Activated T-cell treated with anti-CD3 and anti-CD28 coated beads, Interleukin-2, amount 50 U/mL, for 24 hours (primary cell): Measurements from ENCODE around the gene RDX.
"Not testable (repeated sequence)": the region's sequence is repeated elsewhere in the genome, so short reads cannot be mapped to it uniquely, and the experiment has no call there.

Experiments
- DNase-seq: peaks from one replicate; pipeline ENCODE4 v3.0.0-alpha.2; 2020
- H3K27ac Mint-ChIP-seq: 2 replicates; pipeline ENCODE4 v1.8.0; 2020; ENCODE audit warnings: mild to moderate bottlenecking, mixed read lengths
- H3K27me3 Mint-ChIP-seq: 2 replicates; pipeline ENCODE4 v1.8.0; 2020; ENCODE audit warnings: mixed read lengths
- H3K36me3 Mint-ChIP-seq: 2 replicates; pipeline ENCODE4 v1.8.0; 2020; ENCODE audit warnings: low read depth, mixed read lengths
- H3K4me1 Mint-ChIP-seq: 2 replicates; pipeline ENCODE4 v1.8.0; 2020; ENCODE audit warnings: low read depth, mixed read lengths
- H3K4me3 Mint-ChIP-seq: 2 replicates; pipeline ENCODE4 v1.8.0; 2020; ENCODE audit warnings: mild to moderate bottlenecking, moderate library complexity, mixed read lengths
- H3K9me3 Mint-ChIP-seq: 2 replicates; pipeline ENCODE4 v1.8.0; 2020; ENCODE audit warnings: mixed read lengths

RDX gene

DNA sequence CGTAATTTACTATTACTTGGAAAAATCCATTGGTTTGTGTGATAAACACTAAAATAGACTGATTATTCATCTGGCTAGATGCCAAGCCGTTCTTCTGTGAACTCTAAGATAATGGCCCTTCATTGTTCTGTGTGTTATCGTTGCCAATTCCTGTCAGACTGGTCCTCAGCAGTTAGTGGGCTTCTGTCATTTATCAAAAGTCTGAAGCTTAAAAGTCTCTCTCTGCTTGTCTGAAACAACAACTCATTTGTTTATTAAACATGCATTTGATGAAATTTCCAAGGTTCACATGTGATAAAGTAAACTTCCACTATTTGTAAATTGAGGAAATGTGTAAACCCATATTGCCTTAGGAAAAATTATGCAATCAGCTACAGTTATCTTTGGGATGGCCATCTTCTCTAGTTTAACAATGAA is 21.1 kb upstream of the RDX start:
- Mint-ChIP-seq H3K9me3 (no peaks in the 10 kb centered on the region), H3K27ac (no peak overlapping the region), H3K4me3 (no peak overlapping the region), H3K4me1 (peaks cover under 1% of the 10 kb centered on the region), H3K27me3 (peaks cover 5% of the 10 kb centered on the region), H3K36me3 (no peaks in the 10 kb centered on the region)
- DNase-seq, result no peak

DNA sequence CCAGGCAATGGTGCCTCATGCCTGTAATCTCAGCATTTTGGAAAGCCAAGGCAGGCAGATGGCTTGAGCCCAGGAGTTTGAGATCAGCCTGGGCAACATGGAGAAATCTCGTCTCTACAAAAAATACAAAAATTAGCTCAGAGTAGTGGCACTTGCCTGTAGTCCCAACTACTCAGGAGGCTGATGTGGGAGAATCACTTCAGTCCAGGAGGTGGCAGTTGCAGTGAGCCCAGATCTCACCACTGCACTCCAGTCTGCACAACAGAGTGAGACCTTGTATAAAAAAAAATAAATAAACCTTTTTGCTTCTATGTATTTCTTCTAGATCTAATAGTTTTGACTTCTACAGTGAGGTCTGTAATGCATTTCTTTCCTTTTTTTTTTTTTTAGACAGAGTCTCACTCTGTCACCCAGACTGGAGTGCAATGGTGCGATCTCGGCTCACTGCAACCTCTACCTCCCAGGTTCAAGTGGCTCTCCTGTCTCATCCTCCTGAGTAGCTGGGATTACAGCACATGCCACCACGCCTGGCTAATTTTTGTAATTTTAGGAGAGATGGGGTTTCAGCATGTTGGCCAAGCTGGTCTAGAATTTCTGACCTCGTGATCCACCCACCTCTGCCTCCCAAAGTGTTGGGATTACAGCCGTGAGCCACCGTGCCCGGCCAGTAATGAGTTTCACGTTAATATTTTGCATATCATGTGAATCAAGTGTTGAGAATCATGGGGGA is 18.1 kb upstream of the RDX start:
- Mint-ChIP-seq H3K4me3 (no peak overlapping the region), H3K27me3 (peaks cover 5% of the 10 kb centered on the region), H3K4me1 (peaks cover 19% of the 10 kb centered on the region), H3K27ac (no peak overlapping the region), H3K36me3 (no peaks in the 10 kb centered on the region), H3K9me3 (no peaks in the 10 kb centered on the region)
- DNase-seq, result no peak

GRCh38 chr11:110312670-110313069 is 16.3 kb upstream of the RDX start:
- Mint-ChIP-seq H3K4me3 (no peak overlapping the region), H3K36me3 (no peaks in the 10 kb centered on the region), H3K4me1 (peaks cover 19% of the 10 kb centered on the region), H3K27ac (peak overlapping the region; percentile 91), H3K27me3 (peaks cover 5% of the 10 kb centered on the region), H3K9me3 (no peaks in the 10 kb centered on the region)
- DNase-seq, result no peak

DNA sequence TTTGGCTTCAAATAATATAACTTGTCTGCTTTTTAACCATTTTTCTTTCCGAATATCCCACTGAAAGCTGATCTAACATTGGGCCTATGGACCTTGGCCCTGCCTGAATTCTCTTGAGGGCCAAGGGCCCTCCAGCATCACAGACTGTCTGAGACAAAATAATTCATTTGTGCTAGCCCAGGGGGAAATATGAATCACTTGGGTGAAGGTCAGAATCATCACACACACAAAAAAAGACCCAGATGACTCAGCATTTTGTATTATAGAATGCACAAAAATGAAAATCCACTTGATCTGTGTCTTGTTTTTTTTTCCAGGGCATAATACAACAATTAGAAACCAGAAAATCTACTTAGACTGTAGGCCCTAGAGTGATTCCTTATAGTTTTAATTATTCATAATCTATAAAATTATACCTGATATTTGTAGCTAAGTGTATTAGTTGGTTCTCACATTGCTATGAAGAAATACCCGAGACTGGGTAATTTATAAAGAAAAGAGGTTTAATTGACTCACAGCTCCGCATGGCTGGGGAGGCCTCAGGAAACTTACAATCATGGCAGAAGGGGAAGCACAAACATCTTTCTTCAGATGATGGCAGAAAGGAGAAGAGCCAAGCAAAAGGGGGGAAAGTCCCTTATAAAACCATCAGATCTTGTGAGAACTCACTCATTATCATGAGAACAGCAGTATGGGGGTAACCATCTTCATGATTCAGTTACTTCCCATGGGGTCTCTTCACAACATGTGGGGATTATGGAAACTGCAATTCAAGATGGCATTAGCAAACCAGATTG is 15.6 kb upstream of the RDX start:
- Mint-ChIP-seq H3K27me3 (peaks cover 3% of the 10 kb centered on the region), H3K4me1 (peaks cover 19% of the 10 kb centered on the region), H3K36me3 (no peaks in the 10 kb centered on the region), H3K9me3 (no peaks in the 10 kb centered on the region), H3K4me3 (peak overlapping the region; percentile 31), H3K27ac (peak overlapping the region; percentile 91)
- DNase-seq, result no peak

GRCh38 chr11:110308071-110308470 is 11.7 kb upstream of the RDX start:
- peaks cover 24% of the 10 kb centered on the region for H3K4me1 Mint-ChIP-seq
- no peak overlapping the region for H3K27ac Mint-ChIP-seq
- no peak for DNase-seq
- H3K27me3 Mint-ChIP-seq, result no peaks in the 10 kb centered on the region
- no peaks in the 10 kb centered on the region for H3K36me3 Mint-ChIP-seq
- no peaks in the 10 kb centered on the region for H3K9me3 Mint-ChIP-seq
- no peak overlapping the region for H3K4me3 Mint-ChIP-seq

- not testable (repeated sequence) for H3K4me3 Mint-ChIP-seq, H3K36me3 Mint-ChIP-seq, H3K9me3 Mint-ChIP-seq, DNase-seq, H3K4me1 Mint-ChIP-seq, H3K27me3 Mint-ChIP-seq, H3K27ac Mint-ChIP-seq
Measured at GRCh38 chr11:110306019-110306388, 9.6 kb upstream of the RDX start.

GRCh38 chr11:110305169-110306018 is 9.0 kb upstream of the RDX start:
- H3K27me3 Mint-ChIP-seq, result no peaks in the 10 kb centered on the region
- no peaks in the 10 kb centered on the region for H3K36me3 Mint-ChIP-seq
- no peak overlapping the region for H3K4me3 Mint-ChIP-seq
- peaks cover 5% of the 10 kb centered on the region for H3K4me1 Mint-ChIP-seq
- no peaks in the 10 kb centered on the region for H3K9me3 Mint-ChIP-seq
- DNase-seq, result no peak
- no peak overlapping the region for H3K27ac Mint-ChIP-seq

GRCh38 chr11:110303414-110303826 is 7.0 kb upstream of the RDX start:
- Mint-ChIP-seq H3K36me3 (no peaks in the 10 kb centered on the region), H3K9me3 (peaks cover 4% of the 10 kb centered on the region), H3K4me3 (no peak overlapping the region), H3K27me3 (no peaks in the 10 kb centered on the region), H3K4me1 (peaks cover 12% of the 10 kb centered on the region), H3K27ac (no peak overlapping the region)
- no peak for DNase-seq

DNA sequence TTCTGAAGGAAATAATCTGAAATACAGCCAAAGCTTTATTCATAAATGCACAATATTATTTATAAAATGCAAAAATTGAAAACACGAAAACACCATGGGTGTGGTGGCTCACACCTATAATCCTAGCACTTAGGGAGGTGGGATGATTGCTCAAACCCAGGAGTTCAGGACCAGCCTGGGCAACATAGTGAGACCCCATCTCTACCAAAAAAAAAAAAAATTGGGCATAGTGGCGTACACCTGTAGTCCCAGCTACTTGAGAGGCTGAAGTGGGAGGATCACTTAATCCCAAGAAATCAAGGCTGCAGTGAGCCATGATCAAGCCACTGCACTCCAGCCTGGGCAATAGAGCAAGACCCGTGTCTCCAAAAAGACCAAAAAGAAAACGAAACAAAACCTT is 5.2 kb upstream of the RDX start:
- no peak overlapping the region for H3K27ac Mint-ChIP-seq
- peaks cover 28% of the 10 kb centered on the region for H3K4me1 Mint-ChIP-seq
- H3K4me3 Mint-ChIP-seq, result no peak overlapping the region
- peaks cover 4% of the 10 kb centered on the region for H3K9me3 Mint-ChIP-seq
- DNase-seq, result no peak
- no peaks in the 10 kb centered on the region for H3K27me3 Mint-ChIP-seq
- H3K36me3 Mint-ChIP-seq, result no peaks in the 10 kb centered on the region

DNA sequence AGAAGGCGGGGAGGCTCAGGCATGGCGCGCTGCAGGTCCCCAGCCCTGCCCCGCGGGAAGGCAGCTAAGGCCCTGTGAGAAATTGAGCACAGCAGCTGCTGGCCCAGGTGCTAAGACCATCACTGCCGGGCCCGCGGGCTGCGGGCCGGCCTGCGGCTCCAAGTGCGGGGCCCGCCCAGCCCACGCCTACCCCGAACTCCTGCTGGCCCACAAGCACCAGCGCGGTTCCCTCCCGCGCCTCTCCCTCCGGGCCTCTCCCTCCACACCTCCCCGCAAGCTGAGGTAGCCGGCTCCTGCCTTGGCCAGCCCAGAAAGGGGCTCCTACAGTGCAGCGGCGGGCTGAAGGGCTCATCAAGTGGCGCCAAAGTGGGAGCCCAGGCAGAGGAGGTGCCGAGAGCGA is 4.6 kb upstream of the RDX start:
- Mint-ChIP-seq H3K36me3 (no peaks in the 10 kb centered on the region), H3K27me3 (no peaks in the 10 kb centered on the region), H3K4me3 (no peak overlapping the region), H3K9me3 (peaks cover 4% of the 10 kb centered on the region), H3K27ac (no peak overlapping the region), H3K4me1 (peaks cover 28% of the 10 kb centered on the region)
- DNase-seq, result no peak

- H3K9me3 Mint-ChIP-seq, result peaks cover 4% of the 10 kb centered on the region
- H3K27ac Mint-ChIP-seq, result no peak overlapping the region
- no peak overlapping the region for H3K4me3 Mint-ChIP-seq
- DNase-seq, result no peak
- no peaks in the 10 kb centered on the region for H3K27me3 Mint-ChIP-seq
- H3K36me3 Mint-ChIP-seq, result peaks cover 13% of the 10 kb centered on the region
- H3K4me1 Mint-ChIP-seq, result peaks cover 35% of the 10 kb centered on the region
Measured at GRCh38 chr11:110299006-110299785, 2.8 kb upstream of the RDX start.

GRCh38 chr11:110298301-110298765 is 1.9 kb upstream of the RDX start:
- H3K9me3 Mint-ChIP-seq, result peaks cover 4% of the 10 kb centered on the region
- H3K36me3 Mint-ChIP-seq, result peaks cover 19% of the 10 kb centered on the region
- H3K4me1 Mint-ChIP-seq, result peaks cover 43% of the 10 kb centered on the region
- no peak overlapping the region for H3K4me3 Mint-ChIP-seq
- H3K27me3 Mint-ChIP-seq, result no peaks in the 10 kb centered on the region
- DNase-seq, result no peak
- H3K27ac Mint-ChIP-seq, result no peak overlapping the region

DNA sequence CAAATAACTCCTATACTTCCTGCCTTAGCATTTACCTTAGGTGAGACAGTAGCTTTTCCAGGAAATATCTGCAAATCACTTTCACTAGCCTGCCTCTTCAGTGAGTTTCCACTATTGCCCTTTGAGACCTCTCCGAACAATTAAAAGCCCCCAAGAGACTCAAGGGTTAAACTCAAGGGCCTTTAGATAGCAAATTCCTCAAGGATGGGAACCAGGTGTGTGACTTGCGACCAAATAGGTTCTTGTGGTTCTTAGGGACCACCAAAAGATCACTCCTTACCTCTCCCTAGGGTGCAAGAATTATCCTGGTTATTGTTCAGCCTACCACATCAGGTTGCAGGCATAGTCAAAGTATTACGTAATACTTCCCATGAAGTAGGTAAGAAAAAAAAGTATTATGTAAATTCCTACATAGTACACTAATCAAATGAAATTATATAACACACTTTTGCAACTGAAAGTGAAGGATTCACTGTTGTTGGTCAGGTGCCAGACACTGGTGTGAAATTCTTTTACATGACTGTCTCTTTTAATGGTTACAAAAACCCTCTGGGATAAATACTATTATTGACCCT is 1.4 kb upstream of the RDX start:
- H3K27me3 Mint-ChIP-seq, result no peaks in the 10 kb centered on the region
- H3K4me3 Mint-ChIP-seq, result no peak overlapping the region
- H3K27ac Mint-ChIP-seq, result no peak overlapping the region
- H3K9me3 Mint-ChIP-seq, result peaks cover 4% of the 10 kb centered on the region
- DNase-seq, result no peak
- peaks cover 46% of the 10 kb centered on the region for H3K4me1 Mint-ChIP-seq
- H3K36me3 Mint-ChIP-seq, result peaks cover 22% of the 10 kb centered on the region
